Thyroid gland (tissue), 4 donors: ENCODE measurements around the gene TOMM20L. TPM values are rescaled to one million over a fixed set of nuclear protein-coding genes. Genes with fewer than 3 reads are reported as not detected.

Source experiments
- DNase-seq, 2 donors: peaks; one replicate each; pipeline ENCODE4 v3.0.0-alpha.2; 2019
- H3K27ac ChIP-seq, 3 donors: fragments of 200-600 bp; sonication (generic); 1 replicate in 2 of 3; 2 replicates in 1 of 3; pipeline ENCODE4 v1.5.1; 2016 to 2019; ENCODE audit warnings: mild to moderate bottlenecking in 1 of 3, moderate library complexity in 1 of 3
- H3K27me3 ChIP-seq: fragments of 200-600 bp; sonication (generic); one replicate; pipeline ENCODE4 v1.5.1; 2019
- H3K36me3 ChIP-seq, 2 donors: fragments of 200-600 bp; sonication (generic); one replicate each; pipeline ENCODE4 v1.5.1; 2016 to 2019
- H3K4me1 ChIP-seq, 2 donors: fragments of 200-600 bp; sonication (generic); one replicate each; pipeline ENCODE4 v1.5.1; 2017 to 2019
- H3K4me3 ChIP-seq, 3 donors: fragments of 200-600 bp; sonication (generic); replicated peaks in 1 of 3; 1 replicate in 2 of 3; 2 replicates in 1 of 3; pipeline ENCODE4 v1.5.1; 2016; ENCODE audit warnings: mild to moderate bottlenecking in 1 of 3
- H3K9me3 ChIP-seq: fragments of 200-600 bp; sonication (generic); one replicate; pipeline ENCODE4 v1.5.1; 2017
- CTCF ChIP-seq, 6 experiments: fragments of 200-600 bp in 3 of 6; fragments of 450-650 bp in 3 of 6; sonication (generic) in 3 of 6; IDR thresholded peaks; one replicate each; pipeline ENCODE4 v1.5.1; 2016 to 2019; ENCODE audit warnings: antibody characterized with exemption in 6 of 6, mild to moderate bottlenecking in 2 of 6, inconsistent platforms in 1 of 6, moderate library complexity in 1 of 6
- POLR2A ChIP-seq, 2 donors: fragments of 450-650 bp; IDR thresholded peaks; one replicate each; pipeline ENCODE4 v1.6.1; 2017; ENCODE audit warnings: antibody characterized with exemption in 2 of 2, mild to moderate bottlenecking in 2 of 2, moderate library complexity in 1 of 2
- WGBS, 2 donors: methylation state at CpG; one replicate each; pipeline ENCODE4 v1.1.5; 2017; 5-methylcytosine and 5-hydroxymethylcytosine counted together
- intact Hi-C: fragments of 100-400 bp; cut with DNase I; formaldehyde crosslinking; loops from one replicate; pipeline ENCODE4 v1.15.1; 2023
- total RNA-seq, 4 donors: library from RNA; depleted of rRNA; stranded (reverse); fragments of >200 nt; gene quantifications; one replicate each; pipeline ENCODE4 v1.2.3, GENCODE V29; 2016

The TOMM20L gene
- total RNA-seq, 4 donors from 2014 or later = not detected

GRCh38 chr14:58362798-58363412, 32.8 kb upstream of the TOMM20L start:
- no peak overlapping the region for H3K4me3 ChIP-seq
- H3K4me1 ChIP-seq = no peaks in the 10 kb centered on the region
- intact Hi-C loops = no loop called here
- whole genome bisulfite sequencing, 2 donors = 92 to 98% methylated on average over 3 of the region's 3 CpGs
- H3K36me3 ChIP-seq = peaks cover 20 to 25% of the 10 kb centered on the region in 2 donors
- peak in 3 of 6 experiments; percentile 19 to 36 (median 36) for TF ChIP-seq CTCF (IDR thresholded peaks at IDR 0.05)
- no peak for TF ChIP-seq POLR2A (IDR thresholded peaks at IDR 0.05)
- H3K9me3 ChIP-seq = no peaks in the 10 kb centered on the region
- no peak overlapping the region for H3K27ac ChIP-seq
- DNase-seq = no peak
- H3K27me3 ChIP-seq = no peaks in the 10 kb centered on the region

- intact Hi-C loops = no loop called here
- WGBS, 2 donors = 91 to 92% methylated on average over 4 of the region's 4 CpGs
Measured at GRCh38 chr14:58364316-58364715, 31.4 kb upstream of the TOMM20L start.

GRCh38 chr14:58367296-58367695, 28.4 kb upstream of the TOMM20L start:
- H3K36me3 ChIP-seq = peaks cover 20 to 29% of the 10 kb centered on the region in 2 donors
- no peak overlapping the region for H3K27ac ChIP-seq
- no peaks in the 10 kb centered on the region for H3K9me3 ChIP-seq
- DNase-seq = no peak
- H3K4me1 ChIP-seq = no peaks in the 10 kb centered on the region
- no peak overlapping the region for H3K4me3 ChIP-seq
- H3K27me3 ChIP-seq = no peaks in the 10 kb centered on the region
- intact Hi-C loops = no loop called here
- TF ChIP-seq CTCF (IDR thresholded peaks at IDR 0.05) = no peak
- TF ChIP-seq POLR2A (IDR thresholded peaks at IDR 0.05) = no peak
- 74 to 87% methylated on average over 3 of the region's 3 CpGs for WGBS, 2 donors

More at GRCh38 chr14:58364316-58364715, 31.4 kb upstream of the TOMM20L start:
- TF ChIP-seq CTCF (IDR thresholded peaks at IDR 0.05) (no peak), POLR2A (IDR thresholded peaks at IDR 0.05) (no peak)
- Histone ChIP-seq H3K27me3 (no peaks in the 10 kb centered on the region), H3K27ac (no peak overlapping the region), H3K4me1 (no peaks in the 10 kb centered on the region), H3K36me3 (peaks cover 23 to 25% of the 10 kb centered on the region in 2 donors), H3K9me3 (no peaks in the 10 kb centered on the region), H3K4me3 (no peak overlapping the region)
- DNase-seq = no peak

- Histone ChIP-seq H3K27me3 (no peaks in the 10 kb centered on the region), H3K4me3 (no peak overlapping the region), H3K27ac (no peak overlapping the region), H3K9me3 (no peaks in the 10 kb centered on the region), H3K4me1 (no peaks in the 10 kb centered on the region), H3K36me3 (peaks cover 22 to 29% of the 10 kb centered on the region in 2 donors)
- DNase-seq = no peak
- intact Hi-C loops = no loop called here
- 88 to 92% methylated on average over 1 of the region's 1 CpG for WGBS, 2 donors
- no peak for TF ChIP-seq POLR2A (IDR thresholded peaks at IDR 0.05)
- no peak for TF ChIP-seq CTCF (IDR thresholded peaks at IDR 0.05)
Measured at GRCh38 chr14:58368956-58369355, 26.8 kb upstream of the TOMM20L start.

- Histone ChIP-seq H3K36me3 (peaks cover 7 to 11% of the 10 kb centered on the region in 2 donors), H3K4me3 (no peak overlapping the region), H3K27me3 (no peaks in the 10 kb centered on the region), H3K9me3 (no peaks in the 10 kb centered on the region), H3K27ac (no peak overlapping the region), H3K4me1 (no peaks in the 10 kb centered on the region)
- no peak for DNase-seq
- intact Hi-C loops = no loop called here
- TF ChIP-seq CTCF (IDR thresholded peaks at IDR 0.05) = no peak
- TF ChIP-seq POLR2A (IDR thresholded peaks at IDR 0.05) = no peak
Measured at GRCh38 chr14:58376791-58377190, 18.9 kb upstream of the TOMM20L start.
